Left hindlimb (tissue), 1 donor: ENCODE measurements around the gene ME3.

Experiments used
- DNase-seq: peaks from one replicate; pipeline ENCODE4 v3.0.0-alpha.2; 2018

Gene ME3

GRCh38 chr11:86672007-86672621 is at the start of gene ME3:
TSS of gene ME3 (minus strand) at chr11:86672616.
- DNase-seq = peak; percentile 71

GRCh38 chr11:86722006-86722405 is 49.6 kb upstream of the ME3 start:
- no peak for DNase-seq

DNA sequence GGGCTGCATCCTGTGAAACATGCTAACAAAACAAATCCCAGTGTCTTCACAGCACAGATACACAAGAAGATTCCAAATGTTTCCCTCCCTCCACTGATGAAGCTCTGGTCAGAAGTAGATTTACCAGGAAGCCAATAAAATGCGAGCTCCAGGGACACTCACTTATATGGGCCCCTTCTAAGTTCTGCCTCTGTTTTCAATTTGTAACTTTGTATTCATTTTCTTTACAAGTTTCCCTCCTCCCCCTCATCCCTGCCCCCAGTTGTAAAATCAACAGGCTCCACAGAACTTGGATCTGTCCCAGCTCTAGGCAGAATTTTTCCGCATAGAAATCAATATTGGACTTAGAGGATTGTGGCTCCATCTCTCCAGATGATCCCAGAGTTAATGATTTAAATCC is 48.1 kb upstream of the ME3 start:
- DNase-seq = no peak

GRCh38 chr11:86719781-86720463 is 47.5 kb upstream of the ME3 start:
- DNase-seq = no peak

- DNase-seq = no peak
Measured at GRCh38 chr11:86718999-86719398, 46.6 kb upstream of the ME3 start.

DNA sequence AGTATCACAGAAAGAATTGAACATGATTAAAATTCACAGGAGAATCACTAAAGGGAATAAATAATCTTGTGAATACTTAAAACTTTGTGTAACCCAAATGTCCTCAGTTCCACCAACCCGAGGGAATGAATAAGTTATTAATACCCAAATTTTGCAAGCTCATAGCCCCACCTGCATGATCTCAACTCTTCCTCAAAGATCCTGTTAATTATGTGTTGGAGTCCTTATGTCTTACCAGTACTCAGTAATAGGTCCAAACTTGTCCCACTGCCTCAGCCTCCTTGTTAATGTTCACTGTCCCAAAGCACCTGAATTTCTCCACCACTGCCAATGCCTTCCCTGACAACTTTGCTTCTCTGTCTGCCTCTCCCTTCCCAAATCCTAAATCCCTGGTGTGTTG is 46.1 kb upstream of the ME3 start:
- no peak for DNase-seq

DNA sequence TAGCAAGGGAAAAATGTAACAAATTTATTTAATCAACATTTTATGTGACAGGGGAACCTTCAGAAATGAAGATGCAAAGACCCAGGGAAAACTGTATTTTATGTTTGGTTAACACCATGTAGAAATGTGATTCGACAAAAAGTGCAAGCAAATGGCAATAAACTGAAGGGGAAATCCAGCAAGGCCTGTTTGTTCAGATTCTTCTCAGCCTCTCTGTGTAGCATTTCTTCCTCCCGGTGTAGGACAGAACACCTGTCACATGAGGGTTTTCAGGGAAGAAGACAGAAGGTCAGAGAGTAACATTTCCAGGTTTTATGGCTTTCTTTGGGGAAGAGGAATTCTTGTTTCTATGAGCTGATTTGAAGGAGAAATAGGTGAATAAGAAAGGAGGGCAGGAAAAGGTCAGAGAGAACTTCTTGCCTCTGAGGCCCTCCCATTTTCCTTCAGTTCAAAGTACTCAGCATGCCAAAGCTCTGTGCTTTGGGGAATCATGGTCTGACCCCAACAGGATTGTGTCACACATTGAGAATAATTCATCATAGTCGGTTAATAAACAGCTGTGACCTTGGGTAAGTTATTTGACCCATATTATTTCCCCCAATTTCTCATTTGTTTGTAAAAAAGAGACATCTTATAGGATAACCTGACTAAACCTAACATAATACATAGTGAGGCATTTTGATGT is 45.5 kb upstream of the ME3 start:
- no peak for DNase-seq

GRCh38 chr11:86715611-86716010 is 43.2 kb upstream of the ME3 start:
- DNase-seq = no peak

DNA sequence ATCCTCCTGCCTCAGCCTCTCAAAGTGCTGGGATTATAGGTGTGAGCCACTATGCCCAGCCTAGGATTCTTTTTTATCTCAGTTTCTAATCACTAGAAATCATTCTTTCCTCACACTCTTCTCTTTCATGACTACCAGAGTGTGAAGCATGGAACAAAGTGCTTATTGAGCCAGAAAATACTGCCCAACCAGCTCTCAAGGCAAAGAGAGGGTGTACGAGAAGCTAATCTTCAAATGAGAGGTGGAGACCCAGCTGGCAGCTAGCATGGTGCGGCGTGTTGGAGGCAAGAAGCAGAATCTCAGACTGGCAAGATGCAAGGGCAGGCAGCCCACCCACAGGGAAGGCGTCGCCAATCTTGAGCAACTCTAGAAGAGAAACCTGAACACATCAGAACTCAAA is 41.1 kb upstream of the ME3 start:
- no peak for DNase-seq

DNA sequence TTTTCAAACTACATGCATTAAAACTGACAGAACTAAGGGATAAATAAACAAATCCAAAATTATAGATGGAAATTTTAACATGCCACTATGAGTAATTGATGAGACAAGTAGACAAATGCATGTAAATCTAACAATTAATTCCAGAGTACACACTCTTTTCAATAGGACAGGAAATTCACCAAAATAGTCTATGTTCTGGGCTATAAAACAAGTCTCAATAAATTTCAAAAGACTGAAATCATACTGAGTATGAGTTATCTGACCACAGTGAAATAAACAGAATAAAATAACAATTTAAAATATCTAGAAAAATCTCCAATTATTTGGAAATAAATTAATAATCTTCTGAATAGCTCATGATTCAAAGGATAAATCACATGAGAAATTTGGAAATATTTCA is 38.5 kb upstream of the ME3 start:
- no peak for DNase-seq

DNA sequence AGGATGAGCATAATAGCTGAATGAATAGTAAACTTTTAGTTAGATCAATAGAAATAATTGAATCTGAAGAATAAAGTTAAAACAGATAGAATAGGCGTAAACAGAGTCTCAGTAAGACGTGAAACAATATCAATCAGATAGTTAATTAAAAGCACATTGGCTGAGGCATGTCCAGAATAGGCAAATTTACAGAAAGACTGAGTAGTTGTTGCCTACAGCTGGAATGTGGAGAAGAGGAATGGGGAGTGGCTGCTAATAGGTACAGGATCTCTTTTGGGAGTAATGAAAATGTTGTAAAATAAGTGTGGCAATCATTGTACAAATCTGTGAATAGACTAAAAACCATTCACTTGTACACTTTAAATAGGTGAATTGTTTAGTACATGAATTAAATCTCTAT is 36.3 kb upstream of the ME3 start:
- DNase-seq = no peak

- DNase-seq = no peak
Measured at GRCh38 chr11:86706338-86707131, 34.1 kb upstream of the ME3 start.

GRCh38 chr11:86704710-86705109 is 32.3 kb upstream of the ME3 start:
- DNase-seq = no peak

GRCh38 chr11:86703987-86704386 is 31.6 kb upstream of the ME3 start:
- no peak for DNase-seq

DNA sequence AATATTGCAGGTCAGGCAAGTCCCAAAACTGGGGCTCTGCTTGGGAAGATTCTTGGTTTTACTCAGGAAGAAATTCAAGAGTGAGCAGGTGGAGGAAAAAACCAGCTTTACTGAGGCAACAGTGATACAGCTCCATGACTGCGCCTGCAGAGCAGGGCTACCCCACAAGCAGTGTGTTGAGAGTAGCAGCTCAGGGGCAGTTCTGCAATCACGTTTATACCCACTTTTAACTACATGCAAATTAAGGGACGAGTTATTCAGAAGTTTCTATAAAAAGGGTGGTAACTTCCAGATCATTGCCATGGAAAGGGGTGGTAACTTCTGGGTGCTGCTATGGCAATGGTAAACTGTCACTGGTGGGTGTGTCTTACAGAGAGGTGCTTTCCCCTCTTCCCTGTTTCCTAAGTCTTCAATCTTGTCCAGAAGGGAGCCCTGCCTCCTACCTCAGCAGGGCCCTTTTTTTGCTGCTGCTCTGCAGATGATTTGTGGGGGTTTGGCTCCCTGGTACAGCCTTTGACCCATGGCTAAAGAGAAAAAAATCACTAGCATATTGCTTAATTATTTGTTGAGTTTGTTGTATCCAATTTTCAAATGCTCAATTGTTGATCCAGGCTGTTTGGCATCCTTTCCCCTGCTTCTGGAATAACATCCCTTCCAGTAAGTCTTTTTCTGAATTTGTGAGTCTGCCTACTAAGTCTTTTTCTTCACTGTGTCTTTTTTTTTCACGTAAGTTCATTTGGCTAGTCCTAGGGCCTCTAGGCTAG is 30.0 kb upstream of the ME3 start:
- no peak for DNase-seq

DNA sequence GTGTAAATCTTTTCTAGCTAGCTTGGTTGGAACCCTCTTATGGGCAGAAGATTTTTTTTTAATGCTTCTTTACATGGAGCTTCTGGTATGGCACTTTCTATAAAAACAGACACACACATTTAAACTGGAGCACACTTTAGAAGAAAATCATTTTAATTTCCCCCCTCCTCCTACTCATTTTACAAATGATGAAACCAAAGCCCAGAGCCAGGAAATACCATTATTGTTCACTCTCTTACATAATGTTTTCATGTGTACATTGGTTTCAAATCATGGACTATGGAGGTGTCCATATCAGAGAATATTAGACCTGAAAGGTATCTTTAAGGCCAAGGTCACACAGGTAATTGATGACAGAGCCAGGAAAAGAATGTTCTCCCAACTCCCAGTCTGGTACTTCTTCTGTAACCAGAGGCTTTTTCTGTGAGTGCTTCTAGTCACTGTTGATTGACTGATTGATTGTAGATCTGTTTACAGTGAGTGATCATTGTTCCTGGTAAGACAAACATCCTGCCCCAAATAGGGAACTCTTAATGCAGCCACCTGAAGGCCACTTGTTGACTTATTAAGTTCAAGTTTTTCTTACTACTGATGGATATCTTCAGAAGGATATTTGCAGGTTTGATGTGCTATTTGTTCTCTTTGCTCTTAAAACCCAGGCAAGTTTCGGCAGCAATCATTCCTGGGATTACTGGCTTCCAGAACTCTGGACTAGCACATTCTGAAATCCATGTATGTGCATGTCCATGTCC is 26.8 kb upstream of the ME3 start:
- DNase-seq = no peak

DNA sequence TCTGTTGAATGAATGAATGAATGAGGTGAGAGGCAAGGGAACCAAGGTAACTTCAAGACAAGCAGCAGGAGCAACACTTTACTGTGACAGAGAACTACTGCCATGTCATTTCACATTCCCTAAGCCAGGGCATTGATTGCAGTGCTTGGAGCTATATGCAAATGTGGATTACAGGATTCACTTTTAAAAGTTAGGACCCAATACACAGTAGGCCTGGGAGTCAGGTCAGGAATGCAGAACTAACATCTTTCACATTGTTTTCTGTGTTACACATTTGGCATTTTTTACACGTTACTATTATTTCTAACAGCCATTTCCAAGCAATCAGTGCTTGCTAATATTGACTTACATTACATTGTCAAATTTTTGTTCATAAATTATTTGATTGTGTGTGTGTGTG is 26.2 kb upstream of the ME3 start:
- DNase-seq = no peak

DNA sequence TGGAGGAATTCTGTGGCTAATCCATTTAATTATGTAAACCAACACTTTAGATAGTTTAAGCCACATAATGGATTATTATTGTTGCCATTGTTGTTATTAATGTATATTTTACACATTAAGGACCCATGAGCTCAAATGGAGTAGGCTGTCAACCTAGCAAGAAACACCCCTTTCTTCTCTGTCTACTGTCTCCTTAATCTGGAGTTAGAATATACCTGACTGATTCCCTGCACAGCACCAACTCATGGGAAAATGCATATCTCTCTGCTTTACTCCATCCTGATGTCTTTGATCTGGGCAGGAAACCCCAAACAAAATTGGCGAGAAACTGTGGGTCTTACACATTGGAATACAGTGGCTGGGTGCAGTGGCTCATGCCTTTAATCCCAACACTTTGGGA is 24.0 kb upstream of the ME3 start:
- DNase-seq = no peak

- DNase-seq = no peak
Measured at GRCh38 chr11:86696004-86696403, 23.6 kb upstream of the ME3 start.

DNA sequence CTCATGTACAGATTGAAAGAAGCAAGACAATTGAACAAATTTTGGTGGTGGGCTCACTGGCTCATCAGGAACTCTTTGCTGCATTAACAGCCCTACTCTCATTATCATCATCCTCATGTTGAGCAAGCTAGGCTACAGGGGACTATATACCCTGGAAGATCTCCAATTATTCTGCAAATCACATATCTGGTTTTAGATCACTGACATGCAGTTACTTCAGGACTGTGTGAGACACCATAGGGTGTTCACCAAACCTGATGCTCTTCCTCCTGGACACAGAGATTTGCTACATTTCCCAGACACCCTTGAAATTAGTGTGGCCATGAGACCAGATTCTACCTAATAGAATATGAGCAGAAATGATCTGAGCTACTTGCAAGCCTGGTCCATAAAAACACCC is 23.0 kb upstream of the ME3 start:
- no peak for DNase-seq

DNA sequence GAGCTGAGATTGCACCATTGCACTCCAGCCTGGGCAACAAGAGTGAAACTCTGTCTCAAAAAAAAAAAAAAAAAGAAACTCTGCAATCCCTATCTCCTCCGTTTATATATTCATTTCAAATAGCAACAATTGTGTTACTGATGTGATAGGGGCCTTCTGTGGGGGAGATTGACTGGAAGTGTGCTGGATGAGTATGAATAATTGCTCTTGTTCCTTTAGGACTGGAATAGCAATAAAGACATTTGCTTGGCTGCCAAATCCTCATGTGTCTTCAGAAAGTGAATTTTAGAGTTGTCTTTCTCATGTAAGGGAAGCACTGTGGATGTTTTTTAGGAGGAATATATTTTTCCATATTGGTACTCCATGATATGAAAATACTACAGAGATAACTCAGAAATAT is 21.1 kb upstream of the ME3 start:
- DNase-seq = no peak

DNA sequence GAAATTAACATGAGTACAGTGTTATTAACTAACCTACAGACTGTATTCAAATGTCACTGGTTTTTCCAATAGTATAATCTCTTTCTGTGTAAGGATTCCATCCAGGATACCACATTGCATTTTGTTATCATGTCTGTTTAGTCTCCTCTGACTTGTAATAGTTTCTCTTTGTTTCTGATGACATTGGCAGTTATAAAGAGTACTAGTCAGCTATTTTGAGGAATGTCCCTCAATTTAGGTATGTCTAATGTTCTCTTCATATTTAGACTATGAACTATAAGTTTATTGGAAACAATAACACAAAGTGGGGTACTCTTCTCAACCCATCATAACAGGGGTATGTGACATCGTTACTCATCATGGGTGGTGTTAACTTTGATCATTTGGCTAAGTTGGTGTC is 20.3 kb upstream of the ME3 start:
- DNase-seq = no peak
